ENCODE measurements around the gene IFFO2.

DNA sequence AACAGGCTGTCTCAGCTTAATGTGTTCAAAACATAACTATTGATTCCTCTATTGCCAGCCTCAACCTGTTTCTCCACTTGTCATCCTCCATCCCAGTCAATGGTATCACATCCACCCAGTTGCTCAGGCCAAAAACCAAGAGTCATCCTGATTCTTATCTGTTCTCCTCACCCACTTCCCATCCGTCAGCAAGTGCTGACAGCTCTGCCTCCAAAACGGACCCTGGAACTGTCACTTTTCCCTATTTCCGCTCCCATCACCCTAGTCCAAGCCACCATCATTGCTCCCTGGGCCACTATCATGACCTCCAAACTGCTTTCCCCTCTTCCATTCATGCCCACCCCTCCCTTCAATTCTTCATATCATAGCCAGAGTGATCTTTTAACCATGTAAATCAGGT is 36.2 kb upstream of the IFFO2 start:
- TF ChIP-seq TAF1 (IDR thresholded peaks at IDR 0.05; ENCODE audit: borderline replicate concordance, insufficient read depth, low read length), result no peak
- TF ChIP-seq, protein P1, sequence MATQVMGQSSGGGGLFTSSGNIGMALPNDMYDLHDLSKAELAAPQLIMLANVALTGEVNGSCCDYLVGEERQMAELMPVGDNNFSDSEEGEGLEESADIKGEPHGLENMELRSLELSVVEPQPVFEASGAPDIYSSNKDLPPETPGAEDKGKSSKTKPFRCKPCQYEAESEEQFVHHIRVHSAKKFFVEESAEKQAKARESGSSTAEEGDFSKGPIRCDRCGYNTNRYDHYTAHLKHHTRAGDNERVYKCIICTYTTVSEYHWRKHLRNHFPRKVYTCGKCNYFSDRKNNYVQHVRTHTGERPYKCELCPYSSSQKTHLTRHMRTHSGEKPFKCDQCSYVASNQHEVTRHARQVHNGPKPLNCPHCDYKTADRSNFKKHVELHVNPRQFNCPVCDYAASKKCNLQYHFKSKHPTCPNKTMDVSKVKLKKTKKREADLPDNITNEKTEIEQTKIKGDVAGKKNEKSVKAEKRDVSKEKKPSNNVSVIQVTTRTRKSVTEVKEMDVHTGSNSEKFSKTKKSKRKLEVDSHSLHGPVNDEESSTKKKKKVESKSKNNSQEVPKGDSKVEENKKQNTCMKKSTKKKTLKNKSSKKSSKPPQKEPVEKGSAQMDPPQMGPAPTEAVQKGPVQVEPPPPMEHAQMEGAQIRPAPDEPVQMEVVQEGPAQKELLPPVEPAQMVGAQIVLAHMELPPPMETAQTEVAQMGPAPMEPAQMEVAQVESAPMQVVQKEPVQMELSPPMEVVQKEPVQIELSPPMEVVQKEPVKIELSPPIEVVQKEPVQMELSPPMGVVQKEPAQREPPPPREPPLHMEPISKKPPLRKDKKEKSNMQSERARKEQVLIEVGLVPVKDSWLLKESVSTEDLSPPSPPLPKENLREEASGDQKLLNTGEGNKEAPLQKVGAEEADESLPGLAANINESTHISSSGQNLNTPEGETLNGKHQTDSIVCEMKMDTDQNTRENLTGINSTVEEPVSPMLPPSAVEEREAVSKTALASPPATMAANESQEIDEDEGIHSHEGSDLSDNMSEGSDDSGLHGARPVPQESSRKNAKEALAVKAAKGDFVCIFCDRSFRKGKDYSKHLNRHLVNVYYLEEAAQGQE (IDR thresholded peaks at IDR 0.05; ENCODE audit: insufficient read depth in 1 of 2, low read depth in 2 of 2, low read length in 2 of 2), result no peak
